Stimulated activated naive CD8-positive, alpha-beta T cell treated with anti-CD3 and anti-CD28 coated beads, Interleukin-15, Interleukin-2, amounts not matched to agents 100 U/mL and 50 U/mL, for 24 hours (primary cell): ENCODE measurements around the gene HDLBP.
"Not testable (repeated sequence)": the region's sequence is repeated elsewhere in the genome, so short reads cannot be mapped to it uniquely, and the experiment has no call there.

ENCODE experiments used
- ATAC-seq: fragments of 150-1000 bp; cut with Tn5 transposase; one replicate; pipeline ENCODE4 v1.10.0; 2021
- DNase-seq: peaks from one replicate; pipeline ENCODE4 v3.0.0; 2021

Gene HDLBP

GRCh38 chr2:241308267-241308666, 7.2 kb downstream of the HDLBP start:
- ATAC-seq (no peak), DNase-seq (no peak)

GRCh38 chr2:241307055-241307454, 8.4 kb downstream of the HDLBP start:
- DNase-seq = no peak
- no peak for ATAC-seq

GRCh38 chr2:241304039-241304670, 11.3 kb downstream of the HDLBP start:
- DNase-seq (no peak), ATAC-seq (no peak)

- no peak for ATAC-seq
Measured at GRCh38 chr2:241302759-241303651, 12.5 kb downstream of the HDLBP start.

GRCh38 chr2:241302083-241302482, 13.4 kb downstream of the HDLBP start:
- DNase-seq (no peak), ATAC-seq (no peak)

More at GRCh38 chr2:241302759-241303651, 12.5 kb downstream of the HDLBP start:
- no peak for DNase-seq

- ATAC-seq = peak; percentile 78
- DNase-seq = peak; percentile 51
Measured at GRCh38 chr2:241300000-241300399, 15.5 kb downstream of the HDLBP start.

GRCh38 chr2:241298673-241299072, 16.8 kb downstream of the HDLBP start:
- DNase-seq = no peak
- no peak for ATAC-seq

- no peak for DNase-seq
- ATAC-seq = no peak
Measured at GRCh38 chr2:241296767-241297166, 18.7 kb downstream of the HDLBP start.

GRCh38 chr2:241295326-241296095, 20.0 kb downstream of the HDLBP start:
- no peak for ATAC-seq
- DNase-seq = no peak

GRCh38 chr2:241293378-241293797, 22.1 kb downstream of the HDLBP start:
- DNase-seq, ATAC-seq: not testable (repeated sequence)

GRCh38 chr2:241291977-241292376, 23.5 kb downstream of the HDLBP start:
- DNase-seq = no peak
- no peak for ATAC-seq

- no peak for ATAC-seq
Measured at GRCh38 chr2:241291153-241291552, 24.3 kb downstream of the HDLBP start.

GRCh38 chr2:241289597-241289996, 25.9 kb downstream of the HDLBP start:
- no peak for ATAC-seq

More at GRCh38 chr2:241291153-241291552, 24.3 kb downstream of the HDLBP start:
- DNase-seq = no peak

GRCh38 chr2:241289053-241289452, 26.4 kb downstream of the HDLBP start:
- DNase-seq = no peak
- ATAC-seq = no peak

More at GRCh38 chr2:241289597-241289996, 25.9 kb downstream of the HDLBP start:
- DNase-seq = no peak

GRCh38 chr2:241288324-241288888, 27.1 kb downstream of the HDLBP start:
- ATAC-seq (no peak), DNase-seq (no peak)

- ATAC-seq (no peak), DNase-seq (no peak)
Measured at GRCh38 chr2:241286348-241287090, 29.0 kb downstream of the HDLBP start.

- DNase-seq (no peak), ATAC-seq (no peak)
Measured at GRCh38 chr2:241285596-241285995, 29.9 kb downstream of the HDLBP start.

GRCh38 chr2:241282555-241282954, 32.9 kb downstream of the HDLBP start:
- ATAC-seq = no peak
- DNase-seq = no peak

- DNase-seq (no peak), ATAC-seq (no peak)
Measured at GRCh38 chr2:241280291-241280690, 35.2 kb downstream of the HDLBP start.

GRCh38 chr2:241279828-241280227, 35.6 kb downstream of the HDLBP start:
- ATAC-seq (no peak), DNase-seq (no peak)

- ATAC-seq = no peak
- DNase-seq = no peak
Measured at GRCh38 chr2:241279413-241279812, 36.1 kb downstream of the HDLBP start.
